HCT116 (cell line): Measurements from ENCODE around the gene BRPF3. TPM values are rescaled to one million over a fixed set of nuclear protein-coding genes. Genes with fewer than 3 reads are reported as not detected.

Experiments used
- ATAC-seq: fragments of 200-7000 bp; cut with Tn5 transposase; 2 replicates; pipeline ENCODE4 v1.9.1; 2020; ENCODE audit warnings: mild to moderate bottlenecking, moderate library complexity
- BruUV-seq: library from RNA; stranded (reverse); fragments of 400-500 nt; replicated peaks from 2 replicates; lab custom pipeline; 2021; lab: Mats Ljungman, UMichigan
- CTCF ChIA-PET: fragments of 300-600 bp; sonication (Branson Sonifier 250); formaldehyde crosslinking; loops from one replicate; lab custom pipeline; 2021; ENCODE audit warnings: antibody characterized with exemption; lab: Charles Lee
- POLR2A ChIA-PET: fragments of 300-600, 350-600 bp; sonication (Branson Sonifier 250); formaldehyde crosslinking; loops from one replicate; lab custom pipeline; 2021; ENCODE audit warnings: antibody characterized with exemption; lab: Charles Lee
- RAD21 ChIA-PET, 2 experiments: fragments of 300-600 bp; sonication (Branson Sonifier 250); formaldehyde crosslinking; loops; one replicate each; lab custom pipeline; 2023; ENCODE audit warnings: low total read pairs in 2 of 2; ENCODE audit not compliant: uncharacterized antibody in 2 of 2, unreplicated experiment in 2 of 2, low non-redundant PET in 1 of 2; lab: Charles Lee
- DNase-seq: peaks from one replicate; pipeline ENCODE4 v3.0.0-alpha.2; 2010; ENCODE audit warnings: low read depth, low spot score
- H2AFZ ChIP-seq: fragments of 200-600 bp; shearing (Covaris generic), sonication (generic); 2 replicates; pipeline ENCODE4 v1.6.1; 2017; ENCODE audit warnings: low read depth, mixed run types, mixed read lengths, antibody characterized with exemption, low read length; ENCODE audit not compliant: poor library complexity, severe bottlenecking
- H3K27ac ChIP-seq: 2 replicates; pipeline ENCODE4 v1.5.1; 2012; ENCODE audit warnings: low read depth, low read length
- H3K27me3 ChIP-seq: fragments of 200-600 bp; sonication (generic); 2 replicates; pipeline ENCODE4 v1.6.1; 2016; ENCODE audit warnings: mixed run types, low read length, mixed read lengths; ENCODE audit not compliant: insufficient read depth
- H3K36me3 ChIP-seq, 2 experiments: fragments of 200-500 bp in 1 of 2; fragments of 200-600 bp in 1 of 2; sonication (Bioruptor generic) in 1 of 2; sonication (generic) in 1 of 2; 2 replicates each; pipeline versions ENCODE4 v1.5.1 to v1.6.1; 2014 to 2016; ENCODE audit warnings: low read length in 2 of 2, inconsistent platforms in 1 of 2, mixed read lengths in 1 of 2, mixed run types in 1 of 2; ENCODE audit not compliant: insufficient read depth in 2 of 2, control insufficient read depth in 1 of 2
- H3K4me1 ChIP-seq, 2 experiments: fragments of 200-600 bp in 1 of 2; sonication (generic) in 1 of 2; 2 replicates each; pipeline versions ENCODE4 v1.5.1 to v1.6.1; 2012 to 2017; ENCODE audit warnings: low read length in 2 of 2, inconsistent platforms in 1 of 2, mild to moderate bottlenecking in 1 of 2, mixed read lengths in 1 of 2, mixed run types in 1 of 2, moderate library complexity in 1 of 2; ENCODE audit not compliant: insufficient read depth in 2 of 2, control insufficient read depth in 1 of 2
- H3K4me2 ChIP-seq: fragments of 200-600 bp; sonication (generic); 2 replicates; pipeline ENCODE4 v1.6.1; 2017; ENCODE audit warnings: mixed run types, low read length, mixed read lengths
- H3K4me3 ChIP-seq, 2 experiments: fragments of 200-600 bp in 1 of 2; sonication (generic) in 1 of 2; replicated peaks in 1 of 2; 2 replicates each; pipeline ENCODE4 v1.5.1; 2011 to 2016; ENCODE audit warnings: low read length in 2 of 2, control low read depth in 1 of 2, low read depth in 1 of 2, mild to moderate bottlenecking in 1 of 2, mixed read lengths in 1 of 2, mixed run types in 1 of 2
- H3K79me2 ChIP-seq: fragments of 200-600 bp; sonication (generic); 2 replicates; pipeline ENCODE4 v1.6.1; 2017; ENCODE audit warnings: mild to moderate bottlenecking, mixed run types, low read length, moderate library complexity, mixed read lengths; ENCODE audit not compliant: insufficient read depth
- H3K9ac ChIP-seq: fragments of 200-600 bp; sonication (generic); 2 replicates; pipeline ENCODE4 v1.6.1; 2016; ENCODE audit warnings: low read length, mixed read lengths
- H3K9me2 ChIP-seq: fragments of 200-600 bp; sonication (generic), shearing (Covaris generic); 2 replicates; pipeline ENCODE4 v1.6.1; 2017; ENCODE audit warnings: mixed run types, mild to moderate bottlenecking, moderate library complexity; ENCODE audit not compliant: insufficient read depth
- H3K9me3 ChIP-seq, 2 experiments: fragments of 200-500 bp in 1 of 2; fragments of 200-600 bp in 1 of 2; sonication (Bioruptor generic) in 1 of 2; sonication (generic) in 1 of 2; 2 replicates each; pipeline ENCODE4 v1.6.1; 2014 to 2017; ENCODE audit warnings: low read length in 2 of 2, mixed read lengths in 2 of 2, inconsistent platforms in 1 of 2, low read depth in 1 of 2, mild to moderate bottlenecking in 1 of 2, mixed run types in 1 of 2, moderate library complexity in 1 of 2; ENCODE audit not compliant: control insufficient read depth in 1 of 2, insufficient read depth in 1 of 2
- H4K20me1 ChIP-seq: fragments of 200-600 bp; sonication (generic), shearing (Covaris generic); 2 replicates; pipeline ENCODE4 v1.6.1; 2017; ENCODE audit warnings: mixed run types, mild to moderate bottlenecking, moderate library complexity; ENCODE audit not compliant: insufficient read depth
- CEBPB ChIP-seq: IDR thresholded peaks from 2 replicates; pipeline ENCODE4 v1.6.1; 2012; ENCODE audit warnings: low read depth
- EZH2phosphoT487 ChIP-seq: fragments of 200-600 bp; IDR thresholded peaks from 2 replicates; pipeline ENCODE4 v1.6.1; 2018; ENCODE audit warnings: antibody characterized with exemption, borderline replicate concordance
- JUND ChIP-seq: IDR thresholded peaks from 2 replicates; pipeline ENCODE4 v1.6.1; 2012
- TCF7L2 ChIP-seq: IDR thresholded peaks from 2 replicates; pipeline ENCODE4 v1.7.0; 2011; ENCODE audit warnings: borderline replicate concordance, inconsistent platforms; ENCODE audit not compliant: insufficient read depth, insufficient read length; ENCODE audit errors: extremely low read depth
- ZFX ChIP-seq: fragments of 450-650 bp; IDR thresholded peaks from 2 replicates; pipeline ENCODE4 v1.6.1; 2017
- intact Hi-C: fragments of 100-400 bp; cut with micrococcal nuclease; formaldehyde crosslinking; loops from 2 replicates; pipeline ENCODE4 v1.10.0; 2022
- total RNA-seq: library from RNA; stranded (reverse); gene quantifications from one replicate; pipeline ENCODE4 v1.2.1, GENCODE V29; 2021; ENCODE audit not compliant: unreplicated experiment
- TF ChIP-seq, protein P1 (sequence below), 3 experiments: fragments of 200-600 bp in 1 of 3; sonication (generic) in 1 of 3; IDR thresholded peaks in 2 of 3; conservative IDR thresholded peaks in 1 of 3; 2 replicates each; pipeline ENCODE4 v1.5.1; 2012 to 2017; ENCODE audit warnings: low read depth in 2 of 3, low read length in 2 of 3, antibody characterized with exemption in 1 of 3, borderline replicate concordance in 1 of 3, control low read depth in 1 of 3, mild to moderate bottlenecking in 1 of 3, mixed read lengths in 1 of 3, mixed run types in 1 of 3, moderate library complexity in 1 of 3; ENCODE audit not compliant: insufficient read depth in 1 of 3

BRPF3 gene
- total RNA-seq, 1 experiment from 2014 or later, result 20.3 TPM

DNA sequence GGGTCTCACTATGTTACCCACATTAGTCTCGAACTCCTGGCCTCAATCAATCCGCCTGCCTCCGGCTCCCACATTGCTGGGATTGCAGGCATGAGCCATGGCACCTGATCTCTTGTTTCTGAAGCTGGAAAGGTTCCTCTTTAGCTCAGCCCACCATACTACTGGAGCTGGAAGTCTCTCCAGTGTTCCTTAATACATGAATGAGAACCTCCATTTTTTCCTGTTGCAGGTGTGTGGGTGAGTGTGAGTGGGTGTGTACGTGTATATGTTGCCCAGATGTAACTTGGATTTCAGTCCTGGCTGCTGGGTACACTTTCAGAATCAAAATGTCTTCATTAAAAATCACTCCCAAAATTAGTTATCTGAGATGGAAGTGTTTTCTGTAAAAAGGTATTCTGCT lies 84.4 kb downstream of the BRPF3 start:
- H3K4me1 ChIP-seq, result peaks cover 0 to 3% of the 10 kb centered on the region in 2 experiments; a peak in 1 of 4 replicates
- no peak overlapping the region for H3K27ac ChIP-seq
- no peaks in the 10 kb centered on the region for H3K79me2 ChIP-seq
- no peaks in the 10 kb centered on the region for H3K9me3 ChIP-seq
- CTCF ChIA-PET, result interaction anchor here (0.8 kb wide), 1 partner anchor 21 kb away, joined by 3 read pairs; no protein-coding TSS in a partner anchor
- H3K9ac ChIP-seq, result no peak overlapping the region
- no peak overlapping the region for H3K4me2 ChIP-seq
- H3K36me3 ChIP-seq, result no peaks in the 10 kb centered on the region
- RAD21 ChIA-PET, result no interaction called here
- no peaks in the 10 kb centered on the region for H4K20me1 ChIP-seq
- H2AFZ ChIP-seq, result no peak overlapping the region
- POLR2A ChIA-PET, result no interaction called here
- H3K4me3 ChIP-seq, result no peak overlapping the region
- no TSS peak for BruUV-seq
- TF ChIP-seq ZFX (no peak), CEBPB (no peak), TCF7L2 (no peak), JUND (no peak), EZH2phosphoT487 (no peak)
- TF ChIP-seq, protein P1, sequence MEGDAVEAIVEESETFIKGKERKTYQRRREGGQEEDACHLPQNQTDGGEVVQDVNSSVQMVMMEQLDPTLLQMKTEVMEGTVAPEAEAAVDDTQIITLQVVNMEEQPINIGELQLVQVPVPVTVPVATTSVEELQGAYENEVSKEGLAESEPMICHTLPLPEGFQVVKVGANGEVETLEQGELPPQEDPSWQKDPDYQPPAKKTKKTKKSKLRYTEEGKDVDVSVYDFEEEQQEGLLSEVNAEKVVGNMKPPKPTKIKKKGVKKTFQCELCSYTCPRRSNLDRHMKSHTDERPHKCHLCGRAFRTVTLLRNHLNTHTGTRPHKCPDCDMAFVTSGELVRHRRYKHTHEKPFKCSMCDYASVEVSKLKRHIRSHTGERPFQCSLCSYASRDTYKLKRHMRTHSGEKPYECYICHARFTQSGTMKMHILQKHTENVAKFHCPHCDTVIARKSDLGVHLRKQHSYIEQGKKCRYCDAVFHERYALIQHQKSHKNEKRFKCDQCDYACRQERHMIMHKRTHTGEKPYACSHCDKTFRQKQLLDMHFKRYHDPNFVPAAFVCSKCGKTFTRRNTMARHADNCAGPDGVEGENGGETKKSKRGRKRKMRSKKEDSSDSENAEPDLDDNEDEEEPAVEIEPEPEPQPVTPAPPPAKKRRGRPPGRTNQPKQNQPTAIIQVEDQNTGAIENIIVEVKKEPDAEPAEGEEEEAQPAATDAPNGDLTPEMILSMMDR (IDR thresholded peaks at IDR 0.05 in 2 of 3, conservative IDR thresholded peaks at IDR 0.05 in 1 of 3; ENCODE audit: borderline replicate concordance in 1 of 3, insufficient read depth in 1 of 3, low read depth in 2 of 3, low read length in 2 of 3), result no peak
- H3K9me2 ChIP-seq, result no peaks in the 10 kb centered on the region
- intact Hi-C loops, result no loop called here
- ATAC-seq (no peak), DNase-seq (no peak)
- peaks cover 12% of the 10 kb centered on the region; the same call in 1 of the 2 replicates for H3K27me3 ChIP-seq

Other genes with a start within 250 kb of the BRPF3 start
- not detected for gene SLC26A8, start 172.1 kb upstream of the BRPF3 start, total RNA-seq
- gene MAPK14, start 168.9 kb upstream of the BRPF3 start, total RNA-seq, result 34.2 TPM
- gene MAPK13, start 66.2 kb upstream of the BRPF3 start, total RNA-seq, result 47.3 TPM
- 0.10 TPM for gene PNPLA1, start 73.3 kb downstream of the BRPF3 start, total RNA-seq
- not detected for gene BNIP5, start 140.1 kb downstream of the BRPF3 start, total RNA-seq
- gene ETV7, start 190.9 kb downstream of the BRPF3 start, total RNA-seq, result 1.0 TPM
- 0.17 TPM for gene PXT1, start 246.1 kb downstream of the BRPF3 start, total RNA-seq
- 23.7 TPM for gene KCTD20, start 246.3 kb downstream of the BRPF3 start, total RNA-seq